ENCODE results near the gene MCTP1. TPM values are rescaled to one million over a fixed set of nuclear protein-coding genes. Genes with fewer than 3 reads are reported as not detected.
A peak's percentile ranks its signal among the peaks of the same experiment; 100 is the strongest.
"Not testable (repeated sequence)": the region's sequence is repeated elsewhere in the genome, so short reads cannot be mapped to it uniquely, and the experiment has no call there.

MCTP1 gene
- total and polyA plus RNA-seq, 2 donors, result 5.9 to 20.2 TPM

DNA sequence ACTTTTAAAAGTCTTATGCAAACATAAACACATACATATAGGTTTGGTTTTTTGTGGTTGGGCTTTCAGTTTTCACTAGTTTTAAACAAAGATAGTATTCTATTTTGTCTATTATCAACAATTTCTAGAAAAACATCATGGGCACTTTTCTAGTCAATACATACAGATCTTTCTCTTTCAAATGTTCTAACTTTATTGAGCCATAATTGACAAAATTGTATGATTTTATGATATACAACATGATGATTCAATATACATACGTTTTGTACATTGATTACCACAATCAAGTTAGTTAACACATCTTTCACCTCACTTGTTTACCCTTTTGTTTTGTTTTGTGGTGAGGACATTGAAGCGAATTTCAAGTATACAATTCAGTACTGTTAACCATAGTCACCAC is 265.9 kb downstream of the MCTP1 start:
- H3K9me3 ChIP-seq (ENCODE audit: control insufficient read depth in 2 of 2, insufficient read depth in 1 of 2, low read length in 1 of 2), result no peaks in the 10 kb centered on the region
- H3K4me1 ChIP-seq (ENCODE audit: control insufficient read depth in 2 of 2, insufficient read depth in 2 of 2, low read length in 2 of 2), result peaks cover 3 to 11% of the 10 kb centered on the region in 2 donors
- DNase-seq (ENCODE audit: low read depth in 6 of 9, low spot score in 9 of 9), result no peak
- no peak overlapping the region for H3K4me3 ChIP-seq (ENCODE audit: low read length in 2 of 2)
- 97% methylated on average over 2 of the region's 2 CpGs for WGBS
- H3K36me3 ChIP-seq (ENCODE audit: control insufficient read depth in 2 of 2, insufficient read depth in 2 of 2, low read length in 1 of 2), result peaks cover 0 to 4% of the 10 kb centered on the region in 2 donors
- H3K27ac ChIP-seq (ENCODE audit: low read depth in 1 of 2, low read length in 1 of 2), result no peak overlapping the region
- H3K27me3 ChIP-seq (ENCODE audit: control insufficient read depth in 2 of 2, insufficient read depth in 1 of 2, low read length in 1 of 2), result no peaks in the 10 kb centered on the region

GRCh38 chr5:95018511-95018910 is 266.4 kb downstream of the MCTP1 start:
- 97% methylated on average over 1 of the region's 1 CpG for WGBS
- Histone ChIP-seq H3K4me1 (ENCODE audit: control insufficient read depth in 2 of 2, insufficient read depth in 2 of 2, low read length in 2 of 2) (peaks cover 3 to 11% of the 10 kb centered on the region in 2 donors), H3K27me3 (ENCODE audit: control insufficient read depth in 2 of 2, insufficient read depth in 1 of 2, low read length in 1 of 2) (no peaks in the 10 kb centered on the region), H3K36me3 (ENCODE audit: control insufficient read depth in 2 of 2, insufficient read depth in 2 of 2, low read length in 1 of 2) (peaks cover 0 to 5% of the 10 kb centered on the region in 2 donors), H3K9me3 (ENCODE audit: control insufficient read depth in 2 of 2, insufficient read depth in 1 of 2, low read length in 1 of 2) (no peaks in the 10 kb centered on the region), H3K27ac (ENCODE audit: low read depth in 1 of 2, low read length in 1 of 2) (no peak overlapping the region), H3K4me3 (ENCODE audit: low read length in 2 of 2) (no peak overlapping the region)
- no peak for DNase-seq (ENCODE audit: low read depth in 6 of 9, low spot score in 9 of 9)

DNA sequence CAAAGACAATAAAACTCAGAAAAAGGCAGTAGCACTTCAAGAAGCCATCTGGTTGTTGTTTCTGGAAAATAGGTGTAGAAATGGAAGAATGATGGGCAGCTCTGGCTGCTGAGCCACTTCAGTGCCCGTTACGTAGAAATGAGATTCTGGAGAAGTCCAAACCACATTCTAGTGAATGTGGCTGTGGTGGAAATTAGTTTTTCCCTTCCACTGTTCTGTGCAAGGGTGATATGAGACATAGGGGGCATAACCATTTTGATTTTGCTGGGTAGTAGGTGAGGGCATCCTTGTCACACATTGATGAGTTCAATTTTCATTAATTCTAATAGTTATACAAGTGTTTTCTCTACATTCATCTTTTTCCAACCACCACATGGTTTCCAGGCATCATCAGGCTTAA is 275.1 kb downstream of the MCTP1 start:
- Histone ChIP-seq H3K36me3 (ENCODE audit: control insufficient read depth in 2 of 2, insufficient read depth in 2 of 2, low read length in 1 of 2) (peaks cover 0 to 3% of the 10 kb centered on the region in 2 donors), H3K27ac (ENCODE audit: low read depth in 1 of 2, low read length in 1 of 2) (no peak overlapping the region), H3K9me3 (ENCODE audit: control insufficient read depth in 2 of 2, insufficient read depth in 1 of 2, low read length in 1 of 2) (peaks cover 0 to 2% of the 10 kb centered on the region in 2 donors), H3K4me3 (ENCODE audit: low read length in 2 of 2) (no peak overlapping the region), H3K27me3 (ENCODE audit: control insufficient read depth in 2 of 2, insufficient read depth in 1 of 2, low read length in 1 of 2) (no peaks in the 10 kb centered on the region), H3K4me1 (ENCODE audit: control insufficient read depth in 2 of 2, insufficient read depth in 2 of 2, low read length in 2 of 2) (no peaks in the 10 kb centered on the region)
- WGBS, result 98% methylated on average over 2 of the region's 2 CpGs
- no peak for DNase-seq (ENCODE audit: low read depth in 6 of 9, low spot score in 9 of 9)

GRCh38 chr5:95007921-95008597 is 276.8 kb downstream of the MCTP1 start:
- H3K4me1 ChIP-seq (ENCODE audit: control insufficient read depth in 2 of 2, insufficient read depth in 2 of 2, low read length in 2 of 2), result no peaks in the 10 kb centered on the region
- no peak for DNase-seq (ENCODE audit: low read depth in 6 of 9, low spot score in 9 of 9)
- no peak overlapping the region for H3K4me3 ChIP-seq (ENCODE audit: low read length in 2 of 2)
- H3K27ac ChIP-seq (ENCODE audit: low read depth in 1 of 2, low read length in 1 of 2), result no peak overlapping the region
- peaks cover 0 to 9% of the 10 kb centered on the region in 2 donors for H3K9me3 ChIP-seq (ENCODE audit: control insufficient read depth in 2 of 2, insufficient read depth in 1 of 2, low read length in 1 of 2)
- H3K36me3 ChIP-seq (ENCODE audit: control insufficient read depth in 2 of 2, insufficient read depth in 2 of 2, low read length in 1 of 2), result no peaks in the 10 kb centered on the region
- no peaks in the 10 kb centered on the region for H3K27me3 ChIP-seq (ENCODE audit: control insufficient read depth in 2 of 2, insufficient read depth in 1 of 2, low read length in 1 of 2)
- WGBS, result 98% methylated on average over 4 of the region's 4 CpGs

DNA sequence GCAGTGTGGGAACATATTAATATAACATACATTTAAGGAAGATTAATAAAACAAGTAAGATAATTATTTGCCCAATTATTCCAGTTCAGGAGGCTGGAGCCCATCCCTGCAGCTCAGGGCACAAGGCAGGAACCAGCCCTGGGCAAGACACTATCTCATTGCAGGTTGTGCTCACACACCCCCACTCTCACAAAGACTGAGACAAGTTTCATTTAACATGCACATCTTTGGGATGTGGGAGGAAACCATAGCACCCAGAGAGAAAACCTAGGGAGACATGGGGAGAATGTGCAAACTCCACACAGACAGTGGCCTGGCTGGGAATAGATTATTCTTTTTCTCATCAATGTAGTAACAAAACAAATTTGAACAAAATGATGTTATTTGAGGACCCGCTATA is 279.1 kb downstream of the MCTP1 start:
- H3K36me3 ChIP-seq (ENCODE audit: control insufficient read depth in 2 of 2, insufficient read depth in 2 of 2, low read length in 1 of 2), result no peaks in the 10 kb centered on the region
- no peak for DNase-seq (ENCODE audit: low read depth in 6 of 9, low spot score in 9 of 9)
- 100% methylated on average over 1 of the region's 1 CpG for WGBS

DNA sequence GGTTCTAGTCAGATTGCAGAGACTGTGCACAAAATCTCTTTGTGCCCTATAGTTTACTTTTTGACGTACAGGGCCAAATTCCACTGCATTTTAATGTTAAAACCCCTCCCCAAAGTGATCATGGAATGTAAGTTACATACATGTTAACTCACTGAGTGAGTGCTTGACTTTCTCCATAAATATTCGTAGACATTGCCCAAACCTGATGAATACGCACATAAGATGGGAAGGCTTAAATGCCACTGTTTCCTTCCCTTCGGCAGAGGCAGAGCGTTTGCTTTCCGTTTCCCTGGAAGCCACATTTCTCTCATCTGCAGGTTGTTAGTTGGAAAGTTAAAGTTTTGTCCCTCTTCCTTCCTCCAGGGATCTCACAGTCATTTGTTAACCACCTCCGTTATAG is 286.2 kb downstream of the MCTP1 start:
- H3K36me3 ChIP-seq (ENCODE audit: control insufficient read depth in 2 of 2, insufficient read depth in 2 of 2, low read length in 1 of 2), result no peaks in the 10 kb centered on the region
- no peak for DNase-seq (ENCODE audit: low read depth in 6 of 9, low spot score in 9 of 9)

More for the DNA sequence above, 279.1 kb downstream of the MCTP1 start:
- H3K27me3 ChIP-seq (ENCODE audit: control insufficient read depth in 2 of 2, insufficient read depth in 1 of 2, low read length in 1 of 2), result no peaks in the 10 kb centered on the region
- H3K27ac ChIP-seq (ENCODE audit: low read depth in 1 of 2, low read length in 1 of 2), result no peak overlapping the region
- H3K4me3 ChIP-seq (ENCODE audit: low read length in 2 of 2), result no peak overlapping the region
- no peaks in the 10 kb centered on the region for H3K4me1 ChIP-seq (ENCODE audit: control insufficient read depth in 2 of 2, insufficient read depth in 2 of 2, low read length in 2 of 2)
- peaks cover 0 to 9% of the 10 kb centered on the region in 2 donors for H3K9me3 ChIP-seq (ENCODE audit: control insufficient read depth in 2 of 2, insufficient read depth in 1 of 2, low read length in 1 of 2)

GRCh38 chr5:94994537-94994936 is 290.4 kb downstream of the MCTP1 start:
- not testable (repeated sequence) for H3K4me3 ChIP-seq (ENCODE audit: low read length in 2 of 2); H3K9me3 ChIP-seq (ENCODE audit: control insufficient read depth in 2 of 2, insufficient read depth in 1 of 2, low read length in 1 of 2); H3K27ac ChIP-seq (ENCODE audit: low read depth in 1 of 2, low read length in 1 of 2); H3K27me3 ChIP-seq (ENCODE audit: control insufficient read depth in 2 of 2, insufficient read depth in 1 of 2, low read length in 1 of 2); H3K4me1 ChIP-seq (ENCODE audit: control insufficient read depth in 2 of 2, insufficient read depth in 2 of 2, low read length in 2 of 2); H3K36me3 ChIP-seq (ENCODE audit: control insufficient read depth in 2 of 2, insufficient read depth in 2 of 2, low read length in 1 of 2); DNase-seq (ENCODE audit: low read depth in 6 of 9, low spot score in 9 of 9)
- 96% methylated on average over 2 of the region's 2 CpGs for WGBS

More for the DNA sequence above, 286.2 kb downstream of the MCTP1 start:
- Histone ChIP-seq H3K9me3 (ENCODE audit: control insufficient read depth in 2 of 2, insufficient read depth in 1 of 2, low read length in 1 of 2) (no peaks in the 10 kb centered on the region), H3K4me1 (ENCODE audit: control insufficient read depth in 2 of 2, insufficient read depth in 2 of 2, low read length in 2 of 2) (no peaks in the 10 kb centered on the region), H3K27ac (ENCODE audit: low read depth in 1 of 2, low read length in 1 of 2) (no peak overlapping the region), H3K4me3 (ENCODE audit: low read length in 2 of 2) (no peak overlapping the region), H3K27me3 (ENCODE audit: control insufficient read depth in 2 of 2, insufficient read depth in 1 of 2, low read length in 1 of 2) (no peaks in the 10 kb centered on the region)
- 83% methylated on average over 7 of the region's 7 CpGs for WGBS

DNA sequence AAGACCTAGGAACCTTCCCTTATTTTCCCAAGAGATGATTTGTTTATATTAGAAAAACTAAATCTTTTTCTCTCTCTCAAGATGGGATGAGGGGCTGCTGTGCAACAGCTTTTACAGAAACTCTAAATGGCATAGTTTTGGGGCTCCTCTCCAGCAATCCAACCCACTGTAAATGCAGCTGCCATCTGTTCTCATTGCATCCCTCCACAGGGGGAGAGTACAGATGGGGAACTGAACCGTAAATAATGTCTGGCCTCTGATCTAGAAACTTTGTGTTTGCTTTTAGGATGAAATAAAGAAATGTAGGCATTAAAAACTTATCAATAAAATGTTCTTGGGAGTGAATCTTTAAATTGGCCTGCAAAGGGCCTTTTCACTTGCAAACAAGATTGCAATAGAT is 291.4 kb downstream of the MCTP1 start:
- Histone ChIP-seq H3K4me3 (ENCODE audit: low read length in 2 of 2) (no peak overlapping the region), H3K27ac (ENCODE audit: low read depth in 1 of 2, low read length in 1 of 2) (no peak overlapping the region), H3K36me3 (ENCODE audit: control insufficient read depth in 2 of 2, insufficient read depth in 2 of 2, low read length in 1 of 2) (no peaks in the 10 kb centered on the region), H3K4me1 (ENCODE audit: control insufficient read depth in 2 of 2, insufficient read depth in 2 of 2, low read length in 2 of 2) (no peaks in the 10 kb centered on the region), H3K9me3 (ENCODE audit: control insufficient read depth in 2 of 2, insufficient read depth in 1 of 2, low read length in 1 of 2) (no peaks in the 10 kb centered on the region), H3K27me3 (ENCODE audit: control insufficient read depth in 2 of 2, insufficient read depth in 1 of 2, low read length in 1 of 2) (no peaks in the 10 kb centered on the region)
- DNase-seq (ENCODE audit: low read depth in 6 of 9, low spot score in 9 of 9), result no peak
- 97% methylated on average over 1 of the region's 1 CpG for WGBS

DNA sequence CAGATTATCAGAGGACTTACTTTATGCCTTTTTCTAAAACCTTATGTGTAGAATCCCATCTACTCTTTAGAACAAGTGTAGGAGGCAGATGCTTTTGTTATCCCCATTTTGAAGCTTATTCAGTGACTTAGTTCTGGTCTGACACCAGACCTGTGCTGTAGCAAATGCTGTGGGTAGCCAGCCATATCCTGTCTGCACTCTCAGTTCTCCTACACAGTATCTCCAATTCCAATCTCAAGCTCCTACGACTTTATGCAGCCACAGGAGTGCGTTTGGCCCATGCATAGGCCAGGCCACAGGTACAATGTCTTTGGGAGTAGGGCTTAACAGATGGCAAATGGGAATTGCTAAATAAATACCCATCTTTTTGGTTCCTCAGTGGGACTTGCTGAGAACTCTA is 292.6 kb downstream of the MCTP1 start:
- peak in 1 of 9 donors; percentile 2 for DNase-seq (ENCODE audit: low read depth in 6 of 9, low spot score in 9 of 9)
- H3K27me3 ChIP-seq (ENCODE audit: control insufficient read depth in 2 of 2, insufficient read depth in 1 of 2, low read length in 1 of 2), result no peaks in the 10 kb centered on the region
- no peak overlapping the region for H3K4me3 ChIP-seq (ENCODE audit: low read length in 2 of 2)
- H3K27ac ChIP-seq (ENCODE audit: low read depth in 1 of 2, low read length in 1 of 2), result no peak overlapping the region
- H3K9me3 ChIP-seq (ENCODE audit: control insufficient read depth in 2 of 2, insufficient read depth in 1 of 2, low read length in 1 of 2), result no peaks in the 10 kb centered on the region
- H3K4me1 ChIP-seq (ENCODE audit: control insufficient read depth in 2 of 2, insufficient read depth in 2 of 2, low read length in 2 of 2), result no peaks in the 10 kb centered on the region
- H3K36me3 ChIP-seq (ENCODE audit: control insufficient read depth in 2 of 2, insufficient read depth in 2 of 2, low read length in 1 of 2), result no peaks in the 10 kb centered on the region
- WGBS, result 75% methylated on average over 2 of the region's 2 CpGs
